ENCODE data around the gene EFTUD2.
"Not testable (repeated sequence)": the region's sequence is repeated elsewhere in the genome, so short reads cannot be mapped to it uniquely, and the experiment has no call there.

The EFTUD2 gene

GRCh38 chr17:44808656-44809388, 90.4 kb downstream of the EFTUD2 start:
- not testable (repeated sequence) for DNase-seq (ENCODE audit: low read depth)

- DNase-seq (ENCODE audit: low read depth), result no peak
These were observed 91.1 kb downstream of the EFTUD2 start for GRCh38 chr17:44808156-44808555.

- DNase-seq (ENCODE audit: low read depth), result no peak
These were observed 91.5 kb downstream of the EFTUD2 start for GRCh38 chr17:44807817-44808155.

GRCh38 chr17:44807093-44807816, 92.0 kb downstream of the EFTUD2 start:
- DNase-seq (ENCODE audit: low read depth), result no peak

GRCh38 chr17:44804302-44805089, 94.7 kb downstream of the EFTUD2 start:
- DNase-seq (ENCODE audit: low read depth), result no peak

- no peak for DNase-seq (ENCODE audit: low read depth)
These were observed 97.4 kb downstream of the EFTUD2 start for GRCh38 chr17:44801880-44802279.
